ENCODE data around the gene LRRC70.

The LRRC70 gene

GRCh38 chr5:62542720-62543119, 35.9 kb upstream of the LRRC70 start:
- Histone ChIP-seq H3K4me3 (ENCODE audit: insufficient read length, low read depth) (no peak overlapping the region), H3K4me1 (ENCODE audit: insufficient read depth, insufficient read length) (no peaks in the 10 kb centered on the region), H3K9me3 (ENCODE audit: insufficient read depth, low read length) (no peaks in the 10 kb centered on the region), H3K9ac (ENCODE audit: insufficient read length, low read depth) (no peak overlapping the region), H3K27me3 (ENCODE audit: insufficient read depth, insufficient read length) (no peaks in the 10 kb centered on the region), H3K36me3 (ENCODE audit: insufficient read depth, insufficient read length, low read length) (peaks cover 3% of the 10 kb centered on the region)
- TF ChIP-seq ZNF274 (IDR thresholded peaks at IDR 0.05; ENCODE audit: low read depth, low read length) (no peak), YY1 (IDR thresholded peaks at IDR 0.05; ENCODE audit: insufficient read depth, insufficient read length) (no peak), SUZ12 (IDR thresholded peaks at IDR 0.05; ENCODE audit: extremely low read depth, insufficient read depth, insufficient read length) (no peak)
- DNase-seq (ENCODE audit: low read depth, low spot score), result no peak

- DNase-seq (ENCODE audit: low read depth, low spot score), result no peak
- Histone ChIP-seq H3K4me1 (ENCODE audit: insufficient read depth, insufficient read length) (no peaks in the 10 kb centered on the region), H3K4me3 (ENCODE audit: insufficient read length, low read depth) (no peak overlapping the region), H3K9me3 (ENCODE audit: insufficient read depth, low read length) (no peaks in the 10 kb centered on the region), H3K36me3 (ENCODE audit: insufficient read depth, insufficient read length, low read length) (no peaks in the 10 kb centered on the region), H3K27me3 (ENCODE audit: insufficient read depth, insufficient read length) (no peaks in the 10 kb centered on the region), H3K9ac (ENCODE audit: insufficient read length, low read depth) (no peak overlapping the region)
- TF ChIP-seq YY1 (IDR thresholded peaks at IDR 0.05; ENCODE audit: insufficient read depth, insufficient read length) (no peak), ZNF274 (IDR thresholded peaks at IDR 0.05; ENCODE audit: low read depth, low read length) (no peak), SUZ12 (IDR thresholded peaks at IDR 0.05; ENCODE audit: extremely low read depth, insufficient read depth, insufficient read length) (no peak)
Measured at GRCh38 chr5:62547945-62548630, 30.5 kb upstream of the LRRC70 start.

GRCh38 chr5:62550103-62550502, 28.5 kb upstream of the LRRC70 start:
- H3K9ac ChIP-seq (ENCODE audit: insufficient read length, low read depth), result no peak overlapping the region

GRCh38 chr5:62555930-62556329, 22.7 kb upstream of the LRRC70 start:
- no peaks in the 10 kb centered on the region for H3K9me3 ChIP-seq (ENCODE audit: insufficient read depth, low read length)
- peaks cover 4% of the 10 kb centered on the region for H3K36me3 ChIP-seq (ENCODE audit: insufficient read depth, insufficient read length, low read length)

More at GRCh38 chr5:62550103-62550502, 28.5 kb upstream of the LRRC70 start:
- no peaks in the 10 kb centered on the region for H3K9me3 ChIP-seq (ENCODE audit: insufficient read depth, low read length)
- H3K27me3 ChIP-seq (ENCODE audit: insufficient read depth, insufficient read length), result no peaks in the 10 kb centered on the region
- H3K4me3 ChIP-seq (ENCODE audit: insufficient read length, low read depth), result no peak overlapping the region
- TF ChIP-seq SUZ12 (IDR thresholded peaks at IDR 0.05; ENCODE audit: extremely low read depth, insufficient read depth, insufficient read length) (no peak), ZNF274 (IDR thresholded peaks at IDR 0.05; ENCODE audit: low read depth, low read length) (no peak), YY1 (IDR thresholded peaks at IDR 0.05; ENCODE audit: insufficient read depth, insufficient read length) (no peak)
- no peaks in the 10 kb centered on the region for H3K36me3 ChIP-seq (ENCODE audit: insufficient read depth, insufficient read length, low read length)
- DNase-seq (ENCODE audit: low read depth, low spot score), result no peak
- H3K4me1 ChIP-seq (ENCODE audit: insufficient read depth, insufficient read length), result no peaks in the 10 kb centered on the region

GRCh38 chr5:62558941-62559340, 19.7 kb upstream of the LRRC70 start:
- Histone ChIP-seq H3K4me3 (ENCODE audit: insufficient read length, low read depth) (no peak overlapping the region), H3K36me3 (ENCODE audit: insufficient read depth, insufficient read length, low read length) (peaks cover 8% of the 10 kb centered on the region), H3K9ac (ENCODE audit: insufficient read length, low read depth) (no peak overlapping the region), H3K27me3 (ENCODE audit: insufficient read depth, insufficient read length) (no peaks in the 10 kb centered on the region), H3K9me3 (ENCODE audit: insufficient read depth, low read length) (no peaks in the 10 kb centered on the region), H3K4me1 (ENCODE audit: insufficient read depth, insufficient read length) (no peaks in the 10 kb centered on the region)
- DNase-seq (ENCODE audit: low read depth, low spot score), result no peak
- TF ChIP-seq YY1 (IDR thresholded peaks at IDR 0.05; ENCODE audit: insufficient read depth, insufficient read length) (no peak), SUZ12 (IDR thresholded peaks at IDR 0.05; ENCODE audit: extremely low read depth, insufficient read depth, insufficient read length) (no peak), ZNF274 (IDR thresholded peaks at IDR 0.05; ENCODE audit: low read depth, low read length) (no peak)

More at GRCh38 chr5:62555930-62556329, 22.7 kb upstream of the LRRC70 start:
- Histone ChIP-seq H3K27me3 (ENCODE audit: insufficient read depth, insufficient read length) (no peaks in the 10 kb centered on the region), H3K4me1 (ENCODE audit: insufficient read depth, insufficient read length) (no peaks in the 10 kb centered on the region), H3K4me3 (ENCODE audit: insufficient read length, low read depth) (no peak overlapping the region), H3K9ac (ENCODE audit: insufficient read length, low read depth) (no peak overlapping the region)
- TF ChIP-seq SUZ12 (IDR thresholded peaks at IDR 0.05; ENCODE audit: extremely low read depth, insufficient read depth, insufficient read length) (no peak), ZNF274 (IDR thresholded peaks at IDR 0.05; ENCODE audit: low read depth, low read length) (no peak), YY1 (IDR thresholded peaks at IDR 0.05; ENCODE audit: insufficient read depth, insufficient read length) (no peak)
- DNase-seq (ENCODE audit: low read depth, low spot score), result no peak

- Histone ChIP-seq H3K9me3 (ENCODE audit: insufficient read depth, low read length) (no peaks in the 10 kb centered on the region), H3K36me3 (ENCODE audit: insufficient read depth, insufficient read length, low read length) (peaks cover 8% of the 10 kb centered on the region), H3K4me1 (ENCODE audit: insufficient read depth, insufficient read length) (no peaks in the 10 kb centered on the region), H3K4me3 (ENCODE audit: insufficient read length, low read depth) (no peak overlapping the region), H3K9ac (ENCODE audit: insufficient read length, low read depth) (no peak overlapping the region), H3K27me3 (ENCODE audit: insufficient read depth, insufficient read length) (no peaks in the 10 kb centered on the region)
- no peak for TF ChIP-seq YY1 (IDR thresholded peaks at IDR 0.05; ENCODE audit: insufficient read depth, insufficient read length)
- TF ChIP-seq SUZ12 (IDR thresholded peaks at IDR 0.05; ENCODE audit: extremely low read depth, insufficient read depth, insufficient read length), result no peak
- TF ChIP-seq ZNF274 (IDR thresholded peaks at IDR 0.05; ENCODE audit: low read depth, low read length), result no peak
- DNase-seq (ENCODE audit: low read depth, low spot score), result no peak
Measured at GRCh38 chr5:62560786-62561185, 17.8 kb upstream of the LRRC70 start.

GRCh38 chr5:62561896-62562295, 16.7 kb upstream of the LRRC70 start:
- Histone ChIP-seq H3K27me3 (ENCODE audit: insufficient read depth, insufficient read length) (no peaks in the 10 kb centered on the region), H3K4me3 (ENCODE audit: insufficient read length, low read depth) (no peak overlapping the region), H3K9me3 (ENCODE audit: insufficient read depth, low read length) (no peaks in the 10 kb centered on the region), H3K9ac (ENCODE audit: insufficient read length, low read depth) (no peak overlapping the region), H3K36me3 (ENCODE audit: insufficient read depth, insufficient read length, low read length) (peaks cover 11% of the 10 kb centered on the region), H3K4me1 (ENCODE audit: insufficient read depth, insufficient read length) (no peaks in the 10 kb centered on the region)
- no peak for DNase-seq (ENCODE audit: low read depth, low spot score)
- TF ChIP-seq ZNF274 (IDR thresholded peaks at IDR 0.05; ENCODE audit: low read depth, low read length) (no peak), YY1 (IDR thresholded peaks at IDR 0.05; ENCODE audit: insufficient read depth, insufficient read length) (no peak), SUZ12 (IDR thresholded peaks at IDR 0.05; ENCODE audit: extremely low read depth, insufficient read depth, insufficient read length) (no peak)
